TTC549 (cell line): ENCODE measurements around the gene CREG2.

Experiments
- FAIRE-seq: peaks from 2 replicates; lab custom pipeline; 2012; peaks lifted over from hg19 to GRCh38; lab: Jason Lieb, UNC

The CREG2 gene

GRCh38 chr2:101307503-101307902, 79.8 kb downstream of the CREG2 start:
- no peak for FAIRE-seq

- FAIRE-seq, result no peak
Measured at GRCh38 chr2:101306410-101306809, 80.9 kb downstream of the CREG2 start.

GRCh38 chr2:101305492-101306078, 81.7 kb downstream of the CREG2 start:
- no peak for FAIRE-seq

- no peak for FAIRE-seq
Measured at GRCh38 chr2:101305035-101305434, 82.3 kb downstream of the CREG2 start.

- no peak for FAIRE-seq
Measured at GRCh38 chr2:101303688-101304087, 83.6 kb downstream of the CREG2 start.

- FAIRE-seq, result no peak
Measured at GRCh38 chr2:101302016-101302415, 85.3 kb downstream of the CREG2 start.

- no peak for FAIRE-seq
Measured at GRCh38 chr2:101300836-101301235, 86.5 kb downstream of the CREG2 start.

- no peak for FAIRE-seq
Measured at GRCh38 chr2:101300164-101300563, 87.1 kb downstream of the CREG2 start.

- no peak for FAIRE-seq
Measured at GRCh38 chr2:101299604-101300003, 87.7 kb downstream of the CREG2 start.

- no peak for FAIRE-seq
Measured at GRCh38 chr2:101297383-101297782, 89.9 kb downstream of the CREG2 start.

GRCh38 chr2:101296371-101296770, 90.9 kb downstream of the CREG2 start:
- no peak for FAIRE-seq

- FAIRE-seq, result no peak
Measured at GRCh38 chr2:101295895-101296294, 91.4 kb downstream of the CREG2 start.
